ENCODE results near the gene RHOF. TPM values are rescaled to one million over a fixed set of nuclear protein-coding genes. Genes with fewer than 3 reads are reported as not detected.

RHOF gene
- total and polyA plus RNA-seq, 9 donors = 3.7 to 37.3 (median 15.8) TPM

DNA sequence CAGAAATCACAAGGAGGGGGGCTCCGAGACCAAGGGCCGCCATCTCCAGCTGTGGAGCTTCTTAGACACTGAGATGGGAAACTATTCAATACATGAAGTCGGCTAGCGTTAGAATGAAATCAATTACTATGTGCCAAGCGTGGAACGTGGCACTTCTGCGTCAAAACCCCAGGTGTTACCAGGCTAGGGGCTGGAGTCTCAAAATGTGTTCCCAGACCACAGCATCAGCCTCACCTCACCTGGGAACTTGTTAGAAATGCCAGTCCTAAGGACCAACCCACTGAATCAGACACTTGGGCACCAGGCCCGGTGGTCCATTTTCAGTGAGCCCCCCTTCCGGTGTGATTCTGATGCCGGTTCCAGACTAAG lies 5.3 kb upstream of the RHOF start:
- 30 to 46% (median 32%) methylated on average over 10 of the region's 10 CpGs for WGBS, 3 donors
- DNase-seq = peak in 2 of 5 donors; percentile 27 to 47

DNA sequence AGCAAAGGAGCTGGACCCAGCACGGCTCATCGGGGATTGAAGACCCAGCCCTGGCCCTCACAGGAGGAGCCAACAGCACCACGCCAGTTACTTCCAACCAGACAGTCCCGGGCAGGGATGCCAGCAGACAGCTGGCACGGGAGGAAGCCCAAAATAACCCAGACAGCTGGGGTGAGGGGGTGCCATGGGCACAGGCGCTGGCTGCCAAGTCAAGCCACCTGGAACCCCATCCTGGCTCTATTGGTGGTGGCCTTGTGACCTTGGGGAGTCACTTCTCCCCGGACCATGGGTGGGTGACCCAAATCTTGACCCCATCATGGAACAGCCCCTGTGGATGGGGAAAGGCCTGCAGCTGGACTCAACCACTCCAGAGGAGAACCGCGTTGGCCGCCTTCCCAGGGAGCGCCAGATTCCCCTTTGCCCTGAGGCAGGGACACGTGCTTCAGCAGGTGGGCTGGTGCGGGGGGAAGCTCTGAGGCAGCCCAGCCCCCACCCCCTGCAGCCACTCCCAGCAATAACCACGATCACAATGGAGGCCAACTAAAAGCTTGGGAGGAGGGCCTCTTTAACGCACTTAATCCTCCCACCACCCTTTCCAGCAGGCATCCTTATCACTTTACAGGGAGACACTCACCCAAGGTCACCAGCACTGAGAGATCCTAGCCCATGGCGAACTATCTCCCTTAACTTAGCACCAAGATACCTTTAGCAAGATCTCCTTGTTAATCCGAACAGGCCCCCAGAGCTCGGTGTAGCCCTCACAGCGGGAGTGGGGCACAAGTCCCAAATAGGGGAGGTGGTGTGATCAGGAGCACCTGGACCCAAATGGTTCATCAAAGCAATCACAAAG lies 4.7 kb upstream of the RHOF start:
- no peak overlapping the region for H3K4me3 ChIP-seq
- DNase-seq = peak; percentile 80 to 93 (median 90)
- intact Hi-C loops (cut with DNase I) = loop anchor here in 3 of 4 donors (2.0 to 5.0 kb wide), 3 partner anchors 13 to 94 kb away; partner anchors contain the start of gene PSMD9 (in 1 of the 3)
- TF ChIP-seq POLR2A (IDR thresholded peaks at IDR 0.05) = no peak
- TF ChIP-seq EP300 (IDR thresholded peaks at IDR 0.05) = no peak
- no peak for TF ChIP-seq CTCF (IDR thresholded peaks at IDR 0.05)
- H3K27ac ChIP-seq = peak overlapping the region; percentile 100
- H3K27me3 ChIP-seq = no peaks in the 10 kb centered on the region
- 12 to 21% (median 14%) methylated on average over 18 to 19 of the region's 19 CpGs for WGBS, 3 donors
- peaks cover 26% of the 10 kb centered on the region for H3K4me1 ChIP-seq (ENCODE audit: insufficient read depth)
- no peaks in the 10 kb centered on the region for H3K36me3 ChIP-seq
- no peaks in the 10 kb centered on the region for H3K9me3 ChIP-seq

More for the DNA sequence above, 5.3 kb upstream of the RHOF start:
- Histone ChIP-seq H3K36me3 (no peaks in the 10 kb centered on the region), H3K27me3 (no peaks in the 10 kb centered on the region), H3K4me3 (peak overlapping the region; percentile 77), H3K4me1 (ENCODE audit: insufficient read depth) (peaks cover 24% of the 10 kb centered on the region), H3K27ac (peak overlapping the region; percentile 100), H3K9me3 (no peaks in the 10 kb centered on the region)
- no peak for TF ChIP-seq EP300 (IDR thresholded peaks at IDR 0.05)
- TF ChIP-seq POLR2A (IDR thresholded peaks at IDR 0.05) = no peak
- TF ChIP-seq CTCF (IDR thresholded peaks at IDR 0.05) = no peak
- intact Hi-C loops (cut with DNase I) = loop anchor here in 2 of 4 donors (5.0 kb wide), 2 partner anchors 89 to 94 kb away; partner anchors contain the start of gene PSMD9 (in 1 of the 2)

DNA sequence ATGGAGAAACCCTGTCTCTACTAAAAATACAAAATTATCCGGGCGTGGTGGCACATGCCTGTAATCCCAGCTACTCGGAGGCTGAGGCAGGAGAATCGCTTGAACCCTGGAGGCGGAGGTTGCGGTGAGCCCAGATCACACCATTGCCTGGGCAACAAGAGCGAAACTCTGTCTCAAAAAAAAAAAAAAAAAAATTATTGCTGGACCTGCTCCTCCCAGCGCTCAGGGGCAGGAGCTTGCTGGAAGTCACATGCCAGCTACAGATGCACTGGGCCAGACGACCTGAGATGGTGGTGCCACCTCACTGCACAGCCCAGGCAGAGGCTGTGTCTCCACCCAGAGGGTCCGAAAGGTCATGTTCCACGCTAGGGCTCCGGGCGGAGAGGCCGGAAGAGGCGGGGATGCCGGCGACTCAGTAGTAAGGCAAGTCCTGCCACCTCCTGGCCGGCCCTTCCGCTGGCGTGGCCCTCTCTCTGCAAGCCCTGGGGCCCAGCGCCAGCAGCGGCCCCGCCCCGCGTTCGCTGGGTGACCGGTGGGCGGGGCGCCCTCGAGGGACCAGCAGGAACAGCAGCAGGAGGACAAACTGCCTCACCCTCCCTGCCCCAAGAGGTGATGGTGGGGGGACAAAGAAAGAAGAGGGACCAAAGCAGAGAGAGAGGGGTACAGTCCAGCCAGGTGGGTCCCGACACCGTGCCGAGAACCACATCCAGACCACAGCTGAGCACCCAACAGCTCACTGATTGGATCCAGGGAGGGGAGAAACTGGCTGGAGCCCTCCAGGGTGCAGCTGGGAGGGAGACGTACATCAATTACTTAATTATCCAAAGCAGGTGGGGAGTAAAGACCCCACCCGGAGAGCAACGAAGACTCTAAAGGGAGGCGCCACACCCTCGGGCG lies 3.6 kb upstream of the RHOF start:
- Histone ChIP-seq H3K9me3 (no peaks in the 10 kb centered on the region), H3K4me3 (peak overlapping the region; percentile 2), H3K36me3 (no peaks in the 10 kb centered on the region), H3K27me3 (no peaks in the 10 kb centered on the region), H3K27ac (peak overlapping the region; percentile 6 to 100), H3K4me1 (ENCODE audit: insufficient read depth) (peaks cover 26% of the 10 kb centered on the region)
- peak; percentile 84 to 90 (median 87) for DNase-seq
- WGBS, 3 donors = 17 to 28% (median 19%) methylated on average over 30 to 39 of the region's 39 CpGs
- TF ChIP-seq CTCF (IDR thresholded peaks at IDR 0.05) = peak in 2 of 3 donors; percentile 21 to 32
- TF ChIP-seq EP300 (IDR thresholded peaks at IDR 0.05) = no peak
- intact Hi-C loops (cut with DNase I) = loop anchor here in 3 of 4 donors (2.0 to 5.0 kb wide), 3 partner anchors 14 to 95 kb away; partner anchors contain the start of gene PSMD9 (in 1 of the 3)
